ENCODE measurements around the gene ADAMTS15.
A peak's percentile ranks its signal among the peaks of the same experiment; 100 is the strongest.

The ADAMTS15 gene

GRCh38 chr11:130420478-130421198 is 27.8 kb upstream of the ADAMTS15 start:
- no peak for DNase-seq

- no peak for DNase-seq
Observed at GRCh38 chr11:130421199-130421585, 27.3 kb upstream of the ADAMTS15 start.

GRCh38 chr11:130421697-130422096 is 26.7 kb upstream of the ADAMTS15 start:
- DNase-seq, result no peak

- no peak for DNase-seq
Observed at GRCh38 chr11:130422251-130422995, 26.0 kb upstream of the ADAMTS15 start.

GRCh38 chr11:130423541-130424142 is 24.8 kb upstream of the ADAMTS15 start:
- no peak for DNase-seq

GRCh38 chr11:130424613-130425140 is 23.8 kb upstream of the ADAMTS15 start:
- DNase-seq, result no peak

- no peak for DNase-seq
Observed at GRCh38 chr11:130425156-130425555, 23.3 kb upstream of the ADAMTS15 start.

GRCh38 chr11:130426223-130426836 is 22.1 kb upstream of the ADAMTS15 start:
- DNase-seq, result no peak

GRCh38 chr11:130426837-130427341 is 21.6 kb upstream of the ADAMTS15 start:
- DNase-seq, result no peak

- DNase-seq, result no peak
Observed at GRCh38 chr11:130427581-130428315, 20.7 kb upstream of the ADAMTS15 start.

- DNase-seq, result no peak
Observed at GRCh38 chr11:130428316-130429119, 19.9 kb upstream of the ADAMTS15 start, which contains the start of gene ADAMTS8. Gene ADAMTS8, minus strand, starts transcription at chr11:130428609. Its CDS starts 323 bp downstream, at chr11:130428286.

- no peak for DNase-seq
Observed at GRCh38 chr11:130429120-130429681, 19.2 kb upstream of the ADAMTS15 start.

GRCh38 chr11:130429983-130430382 is 18.5 kb upstream of the ADAMTS15 start:
- DNase-seq, result no peak

GRCh38 chr11:130431331-130431773 is 17.1 kb upstream of the ADAMTS15 start:
- DNase-seq, result peak in 3 of 4 experiments; percentile 16 to 41 (median 19)

GRCh38 chr11:130431801-130432200 is 16.6 kb upstream of the ADAMTS15 start:
- DNase-seq, result no peak

- no peak for DNase-seq
Observed at GRCh38 chr11:130433357-130433756, 15.1 kb upstream of the ADAMTS15 start.

GRCh38 chr11:130434521-130435223 is 13.8 kb upstream of the ADAMTS15 start:
- DNase-seq, result peak; percentile 7 to 44 (median 20)

- DNase-seq, result no peak
Observed at GRCh38 chr11:130435671-130436070, 12.8 kb upstream of the ADAMTS15 start.

GRCh38 chr11:130436171-130436570 is 12.3 kb upstream of the ADAMTS15 start:
- no peak for DNase-seq

- no peak for DNase-seq
Observed at GRCh38 chr11:130437848-130438247, 10.6 kb upstream of the ADAMTS15 start.
